Measurements from ENCODE around the gene SDCBP2. TPM values are rescaled to one million over a fixed set of nuclear protein-coding genes. Genes with fewer than 3 reads are reported as not detected.
A peak's percentile ranks its signal among the peaks of the same experiment; 100 is the strongest.

Gene SDCBP2
- total and polyA plus RNA-seq, 2 of the 8 experiments (the other 6 are each of a cell fraction or from before 2014, with no cell fraction given) = 4.2 to 6.7 TPM

DNA sequence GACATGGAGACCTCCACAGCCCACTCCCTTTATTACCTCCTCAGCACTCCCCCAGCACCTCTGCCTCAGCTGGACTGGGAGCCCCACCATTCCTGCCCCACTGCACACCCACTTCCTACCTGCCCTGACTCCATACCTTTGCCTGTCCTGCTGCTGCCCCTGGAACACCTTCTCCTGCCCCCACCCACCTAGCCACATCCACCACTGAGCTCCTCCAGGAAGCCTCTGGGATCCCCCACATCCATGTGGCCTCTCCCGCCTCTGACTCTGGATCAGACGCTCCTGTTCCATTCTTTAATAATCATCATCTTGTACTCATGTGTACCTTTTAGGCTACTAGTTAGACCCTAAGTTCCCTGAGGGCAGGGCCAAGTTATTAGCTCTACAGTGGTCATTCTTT, 2.2 kb upstream of the SDCBP2 start:
- TF ChIP-seq, protein P1, sequence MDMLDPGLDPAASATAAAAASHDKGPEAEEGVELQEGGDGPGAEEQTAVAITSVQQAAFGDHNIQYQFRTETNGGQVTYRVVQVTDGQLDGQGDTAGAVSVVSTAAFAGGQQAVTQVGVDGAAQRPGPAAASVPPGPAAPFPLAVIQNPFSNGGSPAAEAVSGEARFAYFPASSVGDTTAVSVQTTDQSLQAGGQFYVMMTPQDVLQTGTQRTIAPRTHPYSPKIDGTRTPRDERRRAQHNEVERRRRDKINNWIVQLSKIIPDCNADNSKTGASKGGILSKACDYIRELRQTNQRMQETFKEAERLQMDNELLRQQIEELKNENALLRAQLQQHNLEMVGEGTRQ (IDR thresholded peaks at IDR 0.05; ENCODE audit: low read length) = no peak
- no peak for TF ChIP-seq PHF8 (conservative IDR thresholded peaks at IDR 0.05; ENCODE audit: low read depth, low read length)
- no peak for TF ChIP-seq POLR2A (IDR thresholded peaks at IDR 0.05; ENCODE audit: control extremely low read depth in 1 of 2, low read depth in 2 of 2, low read length in 2 of 2)
- TF ChIP-seq SRF (IDR thresholded peaks at IDR 0.05; ENCODE audit: low read depth, low read length) = no peak
- no peak for TF ChIP-seq HDAC2 (IDR thresholded peaks at IDR 0.05; ENCODE audit: borderline replicate concordance in 1 of 2, low read depth in 2 of 2, low read length in 2 of 2)
- no peak for TF ChIP-seq TCF12 (IDR thresholded peaks at IDR 0.05; ENCODE audit: low read depth, low read length)
- no peak for TF ChIP-seq TBP (IDR thresholded peaks at IDR 0.05; ENCODE audit: low read depth, low read length)
- no peak for TF ChIP-seq EZH2 (IDR thresholded peaks at IDR 0.05; ENCODE audit: low read depth, low read length, severe bottlenecking)
- TF ChIP-seq RNF2 (IDR thresholded peaks at IDR 0.05; ENCODE audit: borderline replicate concordance, low read depth, low read length, missing control alignments, poor library complexity, severe bottlenecking) = no peak
- TF ChIP-seq RAD21 (IDR thresholded peaks at IDR 0.05 in 1 of 2, conservative IDR thresholded peaks at IDR 0.05 in 1 of 2; ENCODE audit: low read depth in 2 of 2, low read length in 2 of 2) = no peak
- Histone ChIP-seq H3K4me2 (ENCODE audit: insufficient read depth in 1 of 2, low read depth in 2 of 2, low read length in 2 of 2) (no peak overlapping the region), H3K79me2 (ENCODE audit: control insufficient read depth in 1 of 2, insufficient read depth in 2 of 2, low read length in 2 of 2) (peaks cover 21 to 46% of the 10 kb centered on the region in 2 experiments), H4K91ac (replicated peaks; ENCODE audit: insufficient read length, low read length) (no peak overlapping the region), H4K20me1 (replicated peaks in 1 of 2; ENCODE audit: control insufficient read depth in 1 of 2, insufficient read depth in 2 of 2, low read length in 2 of 2) (peaks cover 7 to 39% of the 10 kb centered on the region in 2 experiments), H3K14ac (ENCODE audit: insufficient read length) (no peak overlapping the region), H3K23me2 (ENCODE audit: low read depth, low read length) (peaks cover 3% of the 10 kb centered on the region), H3K36me3 (ENCODE audit: control insufficient read depth in 2 of 4, insufficient read depth in 4 of 4, low read length in 3 of 4) (peaks cover 0 to 3% (median 1%) of the 10 kb centered on the region in 4 experiments; a peak in 1 of 8 replicates), H4K8ac (ENCODE audit: extremely low read depth, insufficient read depth, low read length) (no peak overlapping the region), H3K27me3 (replicated peaks in 1 of 4; ENCODE audit: control insufficient read depth in 3 of 4, extremely low read depth in 1 of 4, insufficient read depth in 3 of 4, low read length in 3 of 4) (no peaks in the 10 kb centered on the region), H2AFZ (ENCODE audit: low read length) (no peak overlapping the region), H2BK20ac (ENCODE audit: low read length) (no peak overlapping the region), H2AK5ac (ENCODE audit: low read depth, low read length) (no peak overlapping the region), H3K9me3 (ENCODE audit: insufficient read depth in 2 of 2, low read depth in 1 of 2, low read length in 1 of 2) (no peaks in the 10 kb centered on the region), H2BK15ac (ENCODE audit: low read length) (no peak overlapping the region), H3K27ac (ENCODE audit: low read depth, low read length) (no peak overlapping the region), H3K18ac (ENCODE audit: extremely low read depth, low read length) (no peak overlapping the region), H4K5ac (ENCODE audit: insufficient read length, low read depth, low read length) (no peak overlapping the region), H3K56ac (replicated peaks; ENCODE audit: insufficient read length, low read depth, low read length) (no peak overlapping the region), H2BK120ac (replicated peaks; ENCODE audit: low read depth, low read length) (no peak overlapping the region), H3K23ac (ENCODE audit: insufficient read length) (no peak overlapping the region), H2BK5ac (ENCODE audit: low read depth, low read length) (no peak overlapping the region), H3K4me3 (ENCODE audit: extremely low read depth in 1 of 4, insufficient read depth in 2 of 4, low read depth in 3 of 4, low read length in 4 of 4) (no peak overlapping the region), H3K79me1 (ENCODE audit: low read depth, low read length) (peaks cover 34% of the 10 kb centered on the region), H2BK12ac (ENCODE audit: low read depth, low read length) (no peak overlapping the region), H3K4me1 (replicated peaks in 1 of 4; ENCODE audit: control insufficient read depth in 3 of 4, insufficient read depth in 4 of 4, low read length in 3 of 4) (peaks cover 2 to 11% (median 4%) of the 10 kb centered on the region in 4 experiments; a peak in 6 of 7 replicates), H3K4ac (replicated peaks; ENCODE audit: insufficient read length, low read depth, low read length) (no peak overlapping the region), H3K9ac (replicated peaks in 1 of 4; ENCODE audit: extremely low read depth in 1 of 4, low read depth in 3 of 4, low read length in 3 of 4) (no peak overlapping the region)
- DNase-seq (ENCODE audit: low read depth in 1 of 2, low spot score in 2 of 2) = peak in 1 of 2 experiments; percentile 26
- no peak for FAIRE-seq
- CTCF ChIA-PET (ENCODE audit: partially characterized antibody) = interaction anchor here (0.8 to 1.2 kb wide), 7 partner anchors 15 to 166 kb away, joined by 3 to 4 read pairs (median 3); partner anchors contain the start of gene NSFL1C
- POLR2A ChIA-PET (ENCODE audit: partially characterized antibody) = interaction anchor here (0.9 to 1.8 kb wide), 4 partner anchors 8 to 136 kb away, joined by 3 to 6 read pairs (median 4); partner anchors contain the start of gene NSFL1C
- 100% methylated on average over 2 of the region's 2 CpGs; no CpG with 5 or more reads in 1 of the 2 experiments for WGBS, 2 experiments (ENCODE audit: extremely low coverage in 1 of 2, insufficient coverage in 1 of 2, insufficient read length in 1 of 2, insufficient replicate concordance in 2 of 2, low coverage in 1 of 2, low lambda C conversion rate in 2 of 2, missing lambda C conversion rate in 1 of 2)

Measured in H1 (cell line).